Astrocyte (in vitro differentiated cells and primary cell): ENCODE data around the gene HTR3A. TPM values are rescaled to one million over a fixed set of nuclear protein-coding genes. Genes with fewer than 3 reads are reported as not detected.

Source experiments
- DNase-seq: peaks from one replicate; pipeline ENCODE4 v3.0.0-alpha.2; 2010; ENCODE audit warnings: low read depth
- FAIRE-seq: peaks from 2 replicates; lab custom pipeline; 2011; peaks lifted over from hg19 to GRCh38; lab: Jason Lieb, UNC
- H2AFZ ChIP-seq: 2 replicates; pipeline ENCODE4 v1.6.0; 2012; ENCODE audit warnings: low read depth, low read length, inconsistent platforms
- H3K27ac ChIP-seq: 2 replicates; pipeline ENCODE4 v1.5.1; 2011; ENCODE audit warnings: low read depth, low read length, inconsistent platforms
- H3K27me3 ChIP-seq: 2 replicates; pipeline ENCODE4 v1.6.0; 2011; ENCODE audit warnings: low read length, inconsistent platforms; ENCODE audit not compliant: insufficient read depth
- H3K36me3 ChIP-seq: 2 replicates; pipeline ENCODE4 v1.5.1; 2011; ENCODE audit warnings: low read length, inconsistent platforms; ENCODE audit not compliant: insufficient read depth
- H3K4me1 ChIP-seq: 2 replicates; pipeline ENCODE4 v1.5.1; 2011; ENCODE audit warnings: low read length, inconsistent platforms; ENCODE audit not compliant: insufficient read depth
- H3K4me2 ChIP-seq: 2 replicates; pipeline ENCODE4 v1.6.0; 2012; ENCODE audit warnings: low read length, inconsistent platforms
- H3K4me3 ChIP-seq: 2 replicates; pipeline ENCODE4 v1.5.1; 2011; ENCODE audit warnings: low read depth, mild to moderate bottlenecking, low read length, inconsistent platforms; ENCODE audit not compliant: insufficient read depth
- H3K79me2 ChIP-seq: 2 replicates; pipeline ENCODE4 v1.6.0; 2012; ENCODE audit warnings: mild to moderate bottlenecking, low read length, inconsistent platforms; ENCODE audit not compliant: insufficient read depth
- H3K9ac ChIP-seq: 2 replicates; pipeline ENCODE4 v1.6.0; 2012; ENCODE audit warnings: mild to moderate bottlenecking, low read length, inconsistent platforms
- H3K9me3 ChIP-seq: 2 replicates; pipeline ENCODE4 v1.5.1; 2012; ENCODE audit warnings: low read depth, mild to moderate bottlenecking, low read length, inconsistent platforms; ENCODE audit not compliant: insufficient read depth
- H4K20me1 ChIP-seq: 2 replicates; pipeline ENCODE4 v1.6.0; 2012; ENCODE audit warnings: low read length, inconsistent platforms; ENCODE audit not compliant: insufficient read depth
- H3K27ac Mint-ChIP-seq: one replicate; pipeline ENCODE4 v1.8.0; 2021; ENCODE audit warnings: mild to moderate bottlenecking, mixed read lengths; ENCODE audit not compliant: unreplicated experiment
- H3K27me3 Mint-ChIP-seq: one replicate; pipeline ENCODE4 v1.8.0; 2021; ENCODE audit warnings: low read depth, mixed read lengths; ENCODE audit not compliant: unreplicated experiment
- H3K36me3 Mint-ChIP-seq: one replicate; pipeline ENCODE4 v1.8.0; 2021; ENCODE audit warnings: low read depth, mixed read lengths; ENCODE audit not compliant: unreplicated experiment
- H3K4me1 Mint-ChIP-seq: one replicate; pipeline ENCODE4 v1.8.0; 2021; ENCODE audit warnings: low read depth, mixed read lengths; ENCODE audit not compliant: unreplicated experiment
- H3K4me3 Mint-ChIP-seq: one replicate; pipeline ENCODE4 v1.8.0; 2021; ENCODE audit warnings: mild to moderate bottlenecking, moderate library complexity, mixed read lengths; ENCODE audit not compliant: unreplicated experiment
- H3K9me3 Mint-ChIP-seq: one replicate; pipeline ENCODE4 v1.8.0; 2021; ENCODE audit warnings: mild to moderate bottlenecking, mixed read lengths; ENCODE audit not compliant: unreplicated experiment
- CTCF ChIP-seq: IDR thresholded peaks from 2 replicates; pipeline ENCODE4 v1.5.1; 2011; ENCODE audit warnings: low read depth, mild to moderate bottlenecking, inconsistent platforms, low read length, moderate library complexity; ENCODE audit not compliant: insufficient read depth
- EZH2 ChIP-seq: IDR thresholded peaks from 2 replicates; pipeline ENCODE4 v1.6.1; 2012; ENCODE audit warnings: mild to moderate bottlenecking, low read length, inconsistent platforms; ENCODE audit not compliant: insufficient read depth
- total RNA-seq: library from RNA; stranded (reverse); gene quantifications from 2 replicates; pipeline ENCODE4 v1.2.1, GENCODE V29; 2021

The HTR3A gene
- total RNA-seq, 1 donor from 2014 or later, result not detected

DNA sequence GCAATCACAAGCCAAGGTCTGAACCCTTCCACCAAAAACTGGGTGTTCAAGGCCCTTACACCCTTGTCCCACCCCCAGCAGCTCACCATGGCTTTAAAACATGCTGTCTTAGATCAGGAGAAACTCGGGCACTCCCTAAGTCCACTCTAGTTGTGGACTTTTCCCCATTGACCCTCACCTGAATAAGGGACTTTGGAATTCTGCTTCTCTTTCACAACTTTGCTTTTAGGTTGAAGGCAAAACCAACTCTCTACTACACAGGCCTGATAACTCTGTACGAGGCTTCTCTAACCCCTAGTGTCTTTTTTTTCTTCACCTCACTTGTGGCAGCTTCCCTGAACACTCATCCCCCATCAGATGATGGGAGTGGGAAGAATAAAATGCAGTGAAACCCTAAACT is 15.0 kb downstream of the HTR3A start:
- no peaks in the 10 kb centered on the region for H3K9me3 ChIP-seq
- Mint-ChIP-seq H3K9me3 (no peaks in the 10 kb centered on the region), H3K27me3 (peaks cover 59% of the 10 kb centered on the region), H3K36me3 (no peaks in the 10 kb centered on the region), H3K27ac (no peak overlapping the region), H3K4me1 (no peaks in the 10 kb centered on the region), H3K4me3 (no peak overlapping the region)
- no peak overlapping the region for H3K4me3 ChIP-seq
- H3K36me3 ChIP-seq, result no peaks in the 10 kb centered on the region
- no peak for DNase-seq
- H3K9ac ChIP-seq, result no peak overlapping the region
- no peaks in the 10 kb centered on the region for H3K4me1 ChIP-seq
- H2AFZ ChIP-seq, result no peak overlapping the region
- H3K79me2 ChIP-seq, result no peaks in the 10 kb centered on the region
- TF ChIP-seq CTCF (no peak), EZH2 (no peak)
- no peak overlapping the region for H3K27ac ChIP-seq
- peaks cover 5% of the 10 kb centered on the region for H3K27me3 ChIP-seq
- no peaks in the 10 kb centered on the region for H4K20me1 ChIP-seq
- no peak overlapping the region for H3K4me2 ChIP-seq
- FAIRE-seq, result no peak

GRCh38 chr11:113991170-113991569 is 16.3 kb downstream of the HTR3A start:
- H2AFZ ChIP-seq, result no peak overlapping the region
- Mint-ChIP-seq H3K36me3 (no peaks in the 10 kb centered on the region), H3K4me1 (no peaks in the 10 kb centered on the region), H3K27me3 (peaks cover 60% of the 10 kb centered on the region), H3K4me3 (no peak overlapping the region), H3K27ac (no peak overlapping the region), H3K9me3 (no peaks in the 10 kb centered on the region)
- H3K27me3 ChIP-seq, result peaks cover 8% of the 10 kb centered on the region
- no peaks in the 10 kb centered on the region for H3K4me1 ChIP-seq
- no peaks in the 10 kb centered on the region for H3K79me2 ChIP-seq
- H4K20me1 ChIP-seq, result no peaks in the 10 kb centered on the region
- H3K27ac ChIP-seq, result no peak overlapping the region
- H3K9ac ChIP-seq, result no peak overlapping the region
- DNase-seq (peak; percentile 3), FAIRE-seq (no peak)
- H3K9me3 ChIP-seq, result no peaks in the 10 kb centered on the region
- TF ChIP-seq CTCF (no peak), EZH2 (no peak)
- no peak overlapping the region for H3K4me2 ChIP-seq
- H3K36me3 ChIP-seq, result no peaks in the 10 kb centered on the region
- no peak overlapping the region for H3K4me3 ChIP-seq

- TF ChIP-seq EZH2 (no peak), CTCF (no peak)
- H3K36me3 ChIP-seq, result no peaks in the 10 kb centered on the region
- Mint-ChIP-seq H3K27ac (no peak overlapping the region), H3K9me3 (no peaks in the 10 kb centered on the region), H3K36me3 (no peaks in the 10 kb centered on the region), H3K4me1 (no peaks in the 10 kb centered on the region), H3K27me3 (peaks cover 60% of the 10 kb centered on the region), H3K4me3 (no peak overlapping the region)
- H3K79me2 ChIP-seq, result no peaks in the 10 kb centered on the region
- no peaks in the 10 kb centered on the region for H3K4me1 ChIP-seq
- H3K9ac ChIP-seq, result no peak overlapping the region
- H3K27me3 ChIP-seq, result peaks cover 8% of the 10 kb centered on the region
- no peak overlapping the region for H3K27ac ChIP-seq
- no peak overlapping the region for H3K4me3 ChIP-seq
- H2AFZ ChIP-seq, result no peak overlapping the region
- FAIRE-seq (no peak), DNase-seq (no peak)
- no peaks in the 10 kb centered on the region for H4K20me1 ChIP-seq
- H3K9me3 ChIP-seq, result no peaks in the 10 kb centered on the region
- H3K4me2 ChIP-seq, result no peak overlapping the region
Measured at GRCh38 chr11:113991718-113992458, 17.0 kb downstream of the HTR3A start.
